ENCODE measurements around the gene STUB1. TPM values are rescaled to one million over a fixed set of nuclear protein-coding genes. Genes with fewer than 3 reads are reported as not detected.
A peak's percentile ranks its signal among the peaks of the same experiment; 100 is the strongest.

STUB1 gene
- total and polyA plus RNA-seq, 2 of the 8 experiments (the other 6 are each of a cell fraction or from before 2014, with no cell fraction given), result 89.9 to 103 TPM

DNA sequence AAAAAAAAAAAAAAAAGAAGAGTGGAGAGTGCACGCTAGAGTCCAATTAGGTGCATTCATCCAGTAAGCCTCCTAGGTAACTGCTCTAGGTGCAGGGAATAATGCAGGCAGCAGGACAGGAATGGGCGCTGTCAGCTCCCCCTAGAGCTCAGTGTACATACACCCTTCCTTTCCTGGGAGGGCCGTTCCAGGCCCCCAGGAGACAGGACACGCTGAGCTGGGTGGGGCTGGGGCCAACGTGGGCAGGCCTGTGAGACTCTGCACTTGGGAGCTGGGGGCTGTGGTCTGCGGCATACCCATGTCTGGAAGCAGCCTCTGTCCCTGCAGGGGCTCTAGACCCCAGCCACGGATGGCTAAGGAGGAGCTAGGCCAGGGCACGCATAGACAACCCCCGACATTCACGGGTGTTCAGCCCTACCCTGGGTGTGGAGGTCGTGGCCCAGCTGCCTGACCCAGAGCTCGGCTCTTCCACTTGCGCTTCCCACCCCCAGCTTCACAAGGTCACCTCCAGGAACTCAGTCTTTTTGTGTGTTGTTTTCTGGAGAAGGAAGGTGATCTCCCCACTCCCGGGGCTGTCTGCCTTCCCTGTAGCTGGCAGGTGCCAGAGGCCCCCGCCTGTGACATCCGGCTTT is 39.7 kb downstream of the STUB1 start:
- Histone ChIP-seq H2BK120ac (replicated peaks; ENCODE audit: low read depth, low read length) (no peak overlapping the region), H2AFZ (ENCODE audit: low read length) (no peak overlapping the region), H4K20me1 (replicated peaks in 1 of 2; ENCODE audit: control insufficient read depth in 1 of 2, insufficient read depth in 2 of 2, low read length in 2 of 2) (peaks cover 6 to 19% of the 10 kb centered on the region in 2 experiments), H2BK5ac (ENCODE audit: low read depth, low read length) (0 out of 2 replicates have a peak overlapping the region, but pooled peaks have one; percentile 95), H3K23ac (ENCODE audit: insufficient read length) (no peak overlapping the region), H3K4me2 (ENCODE audit: insufficient read depth in 1 of 2, low read depth in 2 of 2, low read length in 2 of 2) (peak overlapping the region; percentile 76 to 83), H3K9me3 (ENCODE audit: insufficient read depth in 2 of 2, low read depth in 1 of 2, low read length in 1 of 2) (no peaks in the 10 kb centered on the region; a peak in 1 of 4 replicates), H3K23me2 (ENCODE audit: low read depth, low read length) (peaks cover 16% of the 10 kb centered on the region; the same call in 1 of the 2 replicates), H3K56ac (replicated peaks; ENCODE audit: insufficient read length, low read depth, low read length) (no peak overlapping the region), H3K79me1 (ENCODE audit: low read depth, low read length) (no peaks in the 10 kb centered on the region), H4K5ac (ENCODE audit: insufficient read length, low read depth, low read length) (no peak overlapping the region), H2BK12ac (ENCODE audit: low read depth, low read length) (0 out of 2 replicates have a peak overlapping the region, but pooled peaks have one; percentile 23), H3K27ac (ENCODE audit: low read depth, low read length) (no peak overlapping the region), H3K9ac (replicated peaks in 1 of 4; ENCODE audit: extremely low read depth in 1 of 4, low read depth in 3 of 4, low read length in 3 of 4) (no peak overlapping the region), H3K79me2 (ENCODE audit: control insufficient read depth in 1 of 2, insufficient read depth in 2 of 2, low read length in 2 of 2) (no peaks in the 10 kb centered on the region), H3K4ac (replicated peaks; ENCODE audit: insufficient read length, low read depth, low read length) (peak overlapping the region; percentile 85), H3K27me3 (replicated peaks in 1 of 4; ENCODE audit: control insufficient read depth in 3 of 4, extremely low read depth in 1 of 4, insufficient read depth in 3 of 4, low read length in 3 of 4) (peaks cover 0 to 28% (median 12%) of the 10 kb centered on the region in 4 experiments; a peak in 4 of 7 replicates), H4K91ac (replicated peaks; ENCODE audit: insufficient read length, low read length) (peak overlapping the region; percentile 77), H3K4me1 (replicated peaks in 1 of 4; ENCODE audit: control insufficient read depth in 3 of 4, insufficient read depth in 4 of 4, low read length in 3 of 4) (peaks cover 0 to 27% (median 17%) of the 10 kb centered on the region in 4 experiments; a peak in 5 of 7 replicates), H3K36me3 (ENCODE audit: control insufficient read depth in 2 of 4, insufficient read depth in 4 of 4, low read length in 3 of 4) (peaks cover 0 to 6% (median 0%) of the 10 kb centered on the region in 4 experiments; a peak in 1 of 8 replicates), H3K18ac (ENCODE audit: extremely low read depth, low read length) (no peak overlapping the region), H3K14ac (ENCODE audit: insufficient read length) (no peak overlapping the region), H3K4me3 (ENCODE audit: extremely low read depth in 1 of 4, insufficient read depth in 2 of 4, low read depth in 3 of 4, low read length in 4 of 4) (peak overlapping the region; percentile 75 to 77 (median 76)), H2AK5ac (ENCODE audit: low read depth, low read length) (no peak overlapping the region), H4K8ac (ENCODE audit: extremely low read depth, insufficient read depth, low read length) (no peak overlapping the region), H2BK20ac (ENCODE audit: low read length) (no peak overlapping the region), H2BK15ac (ENCODE audit: low read length) (no peak overlapping the region; the same call in 1 of the 2 replicates)
- WGBS, 2 experiments (ENCODE audit: extremely low coverage in 1 of 2, insufficient coverage in 1 of 2, insufficient read length in 1 of 2, insufficient replicate concordance in 2 of 2, low coverage in 1 of 2, low lambda C conversion rate in 2 of 2, missing lambda C conversion rate in 1 of 2), result 33% methylated on average over 15 of the region's 16 CpGs; no CpG with 5 or more reads in 1 of the 2 experiments
- ChIA-PET CTCF (ENCODE audit: partially characterized antibody) (interaction anchor here (0.7 to 35.8 kb wide), 9 partner anchors 3 to 328 kb away, joined by 3 to 977 read pairs (median 6); partner anchors contain the start of genes ANTKMT, CCDC78, CHTF18 and CIAO3), POLR2A (ENCODE audit: partially characterized antibody) (interaction anchor here (0.6 to 23.0 kb wide), 24 partner anchors 3 to 149 kb away, joined by 3 to 353 read pairs (median 5); partner anchors contain the start of genes ANTKMT, CCDC78, CHTF18 and CIAO3)
- FAIRE-seq (no peak), DNase-seq (ENCODE audit: low read depth in 1 of 2, low spot score in 2 of 2) (no peak)
- TF ChIP-seq JUND (IDR thresholded peaks at IDR 0.05; ENCODE audit: low read length), result no peak
- no peak for TF ChIP-seq NRF1 (IDR thresholded peaks at IDR 0.05; ENCODE audit: low read depth, low read length)
- TF ChIP-seq TAF7 (optimal IDR thresholded peaks at IDR 0.05; ENCODE audit: borderline replicate concordance, low read depth, low read length), result no peak
- TF ChIP-seq CTBP2 (IDR thresholded peaks at IDR 0.05; ENCODE audit: borderline replicate concordance, insufficient read depth, insufficient read length, low read length), result no peak
- TF ChIP-seq CHD2 (IDR thresholded peaks at IDR 0.05; ENCODE audit: low read length), result no peak
- TF ChIP-seq, protein P1, sequence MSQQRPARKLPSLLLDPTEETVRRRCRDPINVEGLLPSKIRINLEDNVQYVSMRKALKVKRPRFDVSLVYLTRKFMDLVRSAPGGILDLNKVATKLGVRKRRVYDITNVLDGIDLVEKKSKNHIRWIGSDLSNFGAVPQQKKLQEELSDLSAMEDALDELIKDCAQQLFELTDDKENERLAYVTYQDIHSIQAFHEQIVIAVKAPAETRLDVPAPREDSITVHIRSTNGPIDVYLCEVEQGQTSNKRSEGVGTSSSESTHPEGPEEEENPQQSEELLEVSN (IDR thresholded peaks at IDR 0.05), result no peak
- peak in 1 of 2 experiments; percentile 36; a peak in 1 of 3 replicates for TF ChIP-seq POLR2A (IDR thresholded peaks at IDR 0.05; ENCODE audit: control extremely low read depth in 1 of 2, low read depth in 2 of 2, low read length in 2 of 2)
- TF ChIP-seq RXRA (IDR thresholded peaks at IDR 0.05; ENCODE audit: insufficient read depth, low read depth, low read length), result no peak
- TF ChIP-seq RAD21 (IDR thresholded peaks at IDR 0.05 in 1 of 2, conservative IDR thresholded peaks at IDR 0.05 in 1 of 2; ENCODE audit: low read depth in 2 of 2, low read length in 2 of 2), result no peak
- TF ChIP-seq SIRT6 (IDR thresholded peaks at IDR 0.05; ENCODE audit: low read length), result no peak
- TF ChIP-seq ASH2L (IDR thresholded peaks at IDR 0.05; ENCODE audit: low read length), result no peak
- TF ChIP-seq SRF (IDR thresholded peaks at IDR 0.05; ENCODE audit: low read depth, low read length), result no peak
